ENCODE measurements around the gene SMIM23.

SMIM23 gene

GRCh38 chr5:171785517-171785916 is at the start of gene SMIM23:
SMIM23 (plus strand) TSS chr5:171785817; CDS start chr5:171785872, 55 bp downstream.
- DNase-seq, result no peak

GRCh38 chr5:171736976-171737891 is 48.4 kb upstream of the SMIM23 start:
- no peak for DNase-seq

GRCh38 chr5:171738501-171738900 is 47.1 kb upstream of the SMIM23 start:
- DNase-seq, result no peak

- DNase-seq, result no peak
Measured at GRCh38 chr5:171739271-171739670, 46.3 kb upstream of the SMIM23 start.

- no peak for DNase-seq
Measured at GRCh38 chr5:171743436-171744076, 42.1 kb upstream of the SMIM23 start.

GRCh38 chr5:171744264-171744663 is 41.4 kb upstream of the SMIM23 start:
- no peak for DNase-seq

- no peak for DNase-seq
Measured at GRCh38 chr5:171744882-171745281, 40.7 kb upstream of the SMIM23 start.

- DNase-seq, result no peak
Measured at GRCh38 chr5:171745602-171746001, 40.0 kb upstream of the SMIM23 start.

GRCh38 chr5:171747061-171747859 is 38.4 kb upstream of the SMIM23 start:
- no peak for DNase-seq

- no peak for DNase-seq
Measured at GRCh38 chr5:171748720-171749119, 36.9 kb upstream of the SMIM23 start.

- no peak for DNase-seq
Measured at GRCh38 chr5:171749365-171749764, 36.3 kb upstream of the SMIM23 start.

GRCh38 chr5:171750311-171750788 is 35.3 kb upstream of the SMIM23 start:
- no peak for DNase-seq

- DNase-seq, result no peak
Measured at GRCh38 chr5:171755354-171755821, 30.2 kb upstream of the SMIM23 start.

- DNase-seq, result no peak
Measured at GRCh38 chr5:171757853-171758535, 27.6 kb upstream of the SMIM23 start.

- no peak for DNase-seq
Measured at GRCh38 chr5:171759777-171760176, 25.8 kb upstream of the SMIM23 start.

GRCh38 chr5:171762021-171762608 is 23.5 kb upstream of the SMIM23 start:
- DNase-seq, result no peak

GRCh38 chr5:171762903-171763302 is 22.7 kb upstream of the SMIM23 start:
- no peak for DNase-seq

- no peak for DNase-seq
Measured at GRCh38 chr5:171764265-171764664, 21.4 kb upstream of the SMIM23 start.

GRCh38 chr5:171766875-171767274 is 18.7 kb upstream of the SMIM23 start:
- no peak for DNase-seq

- DNase-seq, result no peak
Measured at GRCh38 chr5:171770153-171770552, 15.5 kb upstream of the SMIM23 start.

GRCh38 chr5:171771856-171772255 is 13.8 kb upstream of the SMIM23 start:
- no peak for DNase-seq

- no peak for DNase-seq
Measured at GRCh38 chr5:171773106-171773505, 12.5 kb upstream of the SMIM23 start.

Data from stimulated activated CD4-positive, alpha-beta T cell treated with anti-CD3 and anti-CD28 coated beads, Interleukin-2, amount 100 ng/mL, for 48 hours (primary cell).